ENCODE measurements around the gene ZBTB7C.

GRCh38 chr18:48197819-48198218, 211.4 kb downstream of the ZBTB7C start:
- TF ChIP-seq, protein P1, sequence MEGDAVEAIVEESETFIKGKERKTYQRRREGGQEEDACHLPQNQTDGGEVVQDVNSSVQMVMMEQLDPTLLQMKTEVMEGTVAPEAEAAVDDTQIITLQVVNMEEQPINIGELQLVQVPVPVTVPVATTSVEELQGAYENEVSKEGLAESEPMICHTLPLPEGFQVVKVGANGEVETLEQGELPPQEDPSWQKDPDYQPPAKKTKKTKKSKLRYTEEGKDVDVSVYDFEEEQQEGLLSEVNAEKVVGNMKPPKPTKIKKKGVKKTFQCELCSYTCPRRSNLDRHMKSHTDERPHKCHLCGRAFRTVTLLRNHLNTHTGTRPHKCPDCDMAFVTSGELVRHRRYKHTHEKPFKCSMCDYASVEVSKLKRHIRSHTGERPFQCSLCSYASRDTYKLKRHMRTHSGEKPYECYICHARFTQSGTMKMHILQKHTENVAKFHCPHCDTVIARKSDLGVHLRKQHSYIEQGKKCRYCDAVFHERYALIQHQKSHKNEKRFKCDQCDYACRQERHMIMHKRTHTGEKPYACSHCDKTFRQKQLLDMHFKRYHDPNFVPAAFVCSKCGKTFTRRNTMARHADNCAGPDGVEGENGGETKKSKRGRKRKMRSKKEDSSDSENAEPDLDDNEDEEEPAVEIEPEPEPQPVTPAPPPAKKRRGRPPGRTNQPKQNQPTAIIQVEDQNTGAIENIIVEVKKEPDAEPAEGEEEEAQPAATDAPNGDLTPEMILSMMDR (IDR thresholded peaks at IDR 0.05; ENCODE audit: control extremely low read depth in 1 of 3, insufficient read depth in 1 of 3, low read depth in 1 of 3, low read length in 3 of 3): no peak
- TF ChIP-seq SIX5 (IDR thresholded peaks at IDR 0.05; ENCODE audit: low read depth, low read length): no peak
